Stimulated activated CD4-positive, alpha-beta T cell treated with anti-CD3 and anti-CD28 coated beads, TNF-alpha, amount 100 ng/mL, for 24 hours (primary cell): Measurements from ENCODE around the gene SERPINA10.

Experiments
- DNase-seq, 3 experiments: peaks; one replicate each; pipeline ENCODE4 v3.0.0-alpha.2; 2020; ENCODE audit warnings: low read depth in 3 of 3

SERPINA10 gene

GRCh38 chr14:94292872-94293577, at the start of gene SERPINA10:
Gene SERPINA10 (minus strand): TSS chr14:94293268. CDS start chr14:94290593, 2,675 bp downstream.
- no peak for DNase-seq

GRCh38 chr14:94342334-94342934, 49.4 kb upstream of the SERPINA10 start:
- peak in 1 of 3 experiments; percentile 18 for DNase-seq

- DNase-seq: no peak
Observed at GRCh38 chr14:94341656-94342333, 48.7 kb upstream of the SERPINA10 start.

GRCh38 chr14:94340533-94340932, 47.5 kb upstream of the SERPINA10 start:
- DNase-seq: no peak

GRCh38 chr14:94338023-94338422, 45.0 kb upstream of the SERPINA10 start:
- no peak for DNase-seq

GRCh38 chr14:94337274-94337673, 44.2 kb upstream of the SERPINA10 start:
- DNase-seq: no peak

GRCh38 chr14:94334872-94335271, 41.8 kb upstream of the SERPINA10 start:
- no peak for DNase-seq

- no peak for DNase-seq
Observed at GRCh38 chr14:94332587-94332986, 39.5 kb upstream of the SERPINA10 start.

- DNase-seq: no peak
Observed at GRCh38 chr14:94332063-94332583, 39.1 kb upstream of the SERPINA10 start.

GRCh38 chr14:94331462-94331861, 38.4 kb upstream of the SERPINA10 start:
- no peak for DNase-seq

GRCh38 chr14:94330857-94331256, 37.8 kb upstream of the SERPINA10 start:
- no peak for DNase-seq

GRCh38 chr14:94330432-94330831, 37.4 kb upstream of the SERPINA10 start:
- DNase-seq: no peak

GRCh38 chr14:94329857-94330256, 36.8 kb upstream of the SERPINA10 start:
- no peak for DNase-seq

GRCh38 chr14:94328196-94328595, 35.1 kb upstream of the SERPINA10 start:
- DNase-seq: no peak

GRCh38 chr14:94322648-94323570, 29.8 kb upstream of the SERPINA10 start, which contains the start of gene SERPINA6:
Gene SERPINA6 (minus strand): TSS chr14:94323336. CDS start chr14:94314648, 8,688 bp downstream.
- DNase-seq: no peak

GRCh38 chr14:94321421-94322271, 28.6 kb upstream of the SERPINA10 start:
- DNase-seq: no peak

GRCh38 chr14:94320243-94320642, 27.2 kb upstream of the SERPINA10 start:
- no peak for DNase-seq

GRCh38 chr14:94317259-94317658, 24.2 kb upstream of the SERPINA10 start:
- DNase-seq: no peak

- DNase-seq: no peak
Observed at GRCh38 chr14:94316692-94317091, 23.6 kb upstream of the SERPINA10 start.

- DNase-seq: no peak
Observed at GRCh38 chr14:94314890-94315289, 21.8 kb upstream of the SERPINA10 start.
